ENCODE data around the gene DYTN. TPM values are rescaled to one million over a fixed set of nuclear protein-coding genes. Genes with fewer than 3 reads are reported as not detected.

Gene DYTN
- polyA plus RNA-seq, 1 of the 3 experiments (the other 2 are of a cell fraction): not detected

DNA sequence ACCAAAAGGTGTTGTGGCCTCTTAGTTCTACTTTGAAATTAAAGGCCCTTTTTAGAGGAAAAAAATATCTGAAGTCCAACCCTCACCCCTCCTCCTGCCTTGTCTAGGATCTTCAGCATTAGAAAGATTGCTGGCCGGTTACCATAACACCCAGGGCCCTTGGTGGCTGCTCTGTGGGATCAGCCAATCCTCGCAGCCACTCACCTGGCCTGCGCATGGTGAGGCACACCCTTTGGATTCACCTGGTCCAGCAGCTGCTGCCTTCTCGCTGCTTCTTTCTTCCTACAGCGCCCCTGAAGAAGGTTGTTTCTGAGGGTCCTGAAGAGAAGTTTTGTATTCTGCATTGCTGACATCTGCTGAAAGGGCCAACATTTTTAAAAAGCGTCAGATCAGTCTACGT lies 25.2 kb downstream of the DYTN start:
- ChIA-PET CTCF (interaction anchor here (0.7 kb wide), 1 partner anchor 90 kb away, joined by 3 read pairs; no protein-coding TSS in a partner anchor), POLR2A (no interaction called here)
- no peak overlapping the region for H3K4me3 ChIP-seq (ENCODE audit: low read depth in 2 of 2, low read length in 1 of 2)
- H3K9me3 ChIP-seq: no peaks in the 10 kb centered on the region
- no peaks in the 10 kb centered on the region for H3K9me2 ChIP-seq
- no peaks in the 10 kb centered on the region for H3K27me3 ChIP-seq (ENCODE audit: insufficient read depth)
- H3K4me2 ChIP-seq: no peak overlapping the region
- no peaks in the 10 kb centered on the region for H3K79me2 ChIP-seq (ENCODE audit: insufficient read depth)
- no peak overlapping the region for H3K27ac ChIP-seq (ENCODE audit: low read depth in 2 of 2, low read length in 1 of 2)
- TF ChIP-seq EZH2phosphoT487 (IDR thresholded peaks at IDR 0.05; ENCODE audit: borderline replicate concordance, low read depth) (no peak), RCOR1 (IDR thresholded peaks at IDR 0.05; ENCODE audit: low read length) (no peak), TAF1 (IDR thresholded peaks at IDR 0.05; ENCODE audit: borderline replicate concordance, low read depth, low read length) (no peak), MEF2A (IDR thresholded peaks at IDR 0.05; ENCODE audit: borderline replicate concordance, low read depth) (no peak), ELF1 (IDR thresholded peaks at IDR 0.05) (no peak), FOSL2 (IDR thresholded peaks at IDR 0.05; ENCODE audit: borderline replicate concordance, low read depth) (no peak), NFIC (IDR thresholded peaks at IDR 0.05; ENCODE audit: borderline replicate concordance) (no peak), TCF12 (IDR thresholded peaks at IDR 0.05) (no peak), RAD21 (IDR thresholded peaks at IDR 0.05; ENCODE audit: low read length) (no peak), JUND (IDR thresholded peaks at IDR 0.05) (no peak), SIN3A (IDR thresholded peaks at IDR 0.05; ENCODE audit: borderline replicate concordance, low read depth, low read length) (no peak), YY1 (IDR thresholded peaks at IDR 0.05; ENCODE audit: low read depth) (no peak), GABPA (IDR thresholded peaks at IDR 0.05; ENCODE audit: low read depth) (no peak), CHD2 (IDR thresholded peaks at IDR 0.05; ENCODE audit: low read length, partially characterized antibody) (no peak)
- TF ChIP-seq, protein P1, sequence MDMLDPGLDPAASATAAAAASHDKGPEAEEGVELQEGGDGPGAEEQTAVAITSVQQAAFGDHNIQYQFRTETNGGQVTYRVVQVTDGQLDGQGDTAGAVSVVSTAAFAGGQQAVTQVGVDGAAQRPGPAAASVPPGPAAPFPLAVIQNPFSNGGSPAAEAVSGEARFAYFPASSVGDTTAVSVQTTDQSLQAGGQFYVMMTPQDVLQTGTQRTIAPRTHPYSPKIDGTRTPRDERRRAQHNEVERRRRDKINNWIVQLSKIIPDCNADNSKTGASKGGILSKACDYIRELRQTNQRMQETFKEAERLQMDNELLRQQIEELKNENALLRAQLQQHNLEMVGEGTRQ (IDR thresholded peaks at IDR 0.05; ENCODE audit: borderline replicate concordance, low read depth, low read length): no peak
- TF ChIP-seq, protein P2, sequence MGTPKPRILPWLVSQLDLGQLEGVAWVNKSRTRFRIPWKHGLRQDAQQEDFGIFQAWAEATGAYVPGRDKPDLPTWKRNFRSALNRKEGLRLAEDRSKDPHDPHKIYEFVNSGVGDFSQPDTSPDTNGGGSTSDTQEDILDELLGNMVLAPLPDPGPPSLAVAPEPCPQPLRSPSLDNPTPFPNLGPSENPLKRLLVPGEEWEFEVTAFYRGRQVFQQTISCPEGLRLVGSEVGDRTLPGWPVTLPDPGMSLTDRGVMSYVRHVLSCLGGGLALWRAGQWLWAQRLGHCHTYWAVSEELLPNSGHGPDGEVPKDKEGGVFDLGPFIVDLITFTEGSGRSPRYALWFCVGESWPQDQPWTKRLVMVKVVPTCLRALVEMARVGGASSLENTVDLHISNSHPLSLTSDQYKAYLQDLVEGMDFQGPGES (IDR thresholded peaks at IDR 0.05; ENCODE audit: low read depth, low read length): no peak
- H4K20me1 ChIP-seq (ENCODE audit: insufficient read depth): no peaks in the 10 kb centered on the region
- H3K4me1 ChIP-seq (ENCODE audit: control insufficient read depth in 1 of 2, insufficient read depth in 2 of 2, low read depth in 1 of 2, low read length in 1 of 2): no peaks in the 10 kb centered on the region
- no peaks in the 10 kb centered on the region for H3K36me3 ChIP-seq (replicated peaks in 1 of 2; ENCODE audit: control insufficient read depth in 1 of 2, insufficient read depth in 2 of 2, low read length in 1 of 2)
- H2AFZ ChIP-seq (ENCODE audit: low read depth): no peak overlapping the region
- no peaks in the 10 kb centered on the region for H3F3A ChIP-seq (replicated peaks; ENCODE audit: insufficient read depth)
- 55% methylated on average over 7 of the region's 7 CpGs for WGBS (ENCODE audit: low lambda C conversion rate)
- no peak for DNase-seq
- H3K9ac ChIP-seq: no peak overlapping the region

DNA sequence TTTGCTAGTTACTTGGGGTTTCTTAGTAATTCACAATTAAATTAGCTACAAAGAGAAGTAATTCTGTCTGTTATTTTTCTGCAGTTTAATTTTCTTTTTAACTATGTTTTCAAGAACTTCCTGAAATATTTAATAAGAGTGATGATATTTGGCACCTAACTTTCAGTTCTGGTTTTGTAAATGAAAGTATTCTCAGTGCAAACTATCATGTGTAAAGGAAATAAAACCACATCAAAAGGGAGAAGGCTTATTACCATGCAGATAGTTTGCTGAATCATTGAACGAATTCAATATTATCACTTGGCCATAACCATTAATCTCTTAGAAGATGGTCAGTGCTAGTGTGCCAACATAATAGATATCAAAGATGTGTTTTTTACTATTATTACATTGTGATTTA lies 29.2 kb downstream of the DYTN start:
- 34% methylated on average over 1 of the region's 1 CpG for WGBS (ENCODE audit: low lambda C conversion rate)
- TF ChIP-seq YY1 (IDR thresholded peaks at IDR 0.05; ENCODE audit: low read depth) (no peak), TAF1 (IDR thresholded peaks at IDR 0.05; ENCODE audit: borderline replicate concordance, low read depth, low read length) (no peak), GABPA (IDR thresholded peaks at IDR 0.05; ENCODE audit: low read depth) (no peak), TCF12 (IDR thresholded peaks at IDR 0.05) (no peak), RAD21 (IDR thresholded peaks at IDR 0.05; ENCODE audit: low read length) (no peak), EP300 (IDR thresholded peaks at IDR 0.05; ENCODE audit: borderline replicate concordance in 1 of 2, low read depth in 1 of 2, low read length in 1 of 2) (no peak), MEF2A (IDR thresholded peaks at IDR 0.05; ENCODE audit: borderline replicate concordance, low read depth) (no peak), NFIC (IDR thresholded peaks at IDR 0.05; ENCODE audit: borderline replicate concordance) (no peak)
- TF ChIP-seq, protein P3, sequence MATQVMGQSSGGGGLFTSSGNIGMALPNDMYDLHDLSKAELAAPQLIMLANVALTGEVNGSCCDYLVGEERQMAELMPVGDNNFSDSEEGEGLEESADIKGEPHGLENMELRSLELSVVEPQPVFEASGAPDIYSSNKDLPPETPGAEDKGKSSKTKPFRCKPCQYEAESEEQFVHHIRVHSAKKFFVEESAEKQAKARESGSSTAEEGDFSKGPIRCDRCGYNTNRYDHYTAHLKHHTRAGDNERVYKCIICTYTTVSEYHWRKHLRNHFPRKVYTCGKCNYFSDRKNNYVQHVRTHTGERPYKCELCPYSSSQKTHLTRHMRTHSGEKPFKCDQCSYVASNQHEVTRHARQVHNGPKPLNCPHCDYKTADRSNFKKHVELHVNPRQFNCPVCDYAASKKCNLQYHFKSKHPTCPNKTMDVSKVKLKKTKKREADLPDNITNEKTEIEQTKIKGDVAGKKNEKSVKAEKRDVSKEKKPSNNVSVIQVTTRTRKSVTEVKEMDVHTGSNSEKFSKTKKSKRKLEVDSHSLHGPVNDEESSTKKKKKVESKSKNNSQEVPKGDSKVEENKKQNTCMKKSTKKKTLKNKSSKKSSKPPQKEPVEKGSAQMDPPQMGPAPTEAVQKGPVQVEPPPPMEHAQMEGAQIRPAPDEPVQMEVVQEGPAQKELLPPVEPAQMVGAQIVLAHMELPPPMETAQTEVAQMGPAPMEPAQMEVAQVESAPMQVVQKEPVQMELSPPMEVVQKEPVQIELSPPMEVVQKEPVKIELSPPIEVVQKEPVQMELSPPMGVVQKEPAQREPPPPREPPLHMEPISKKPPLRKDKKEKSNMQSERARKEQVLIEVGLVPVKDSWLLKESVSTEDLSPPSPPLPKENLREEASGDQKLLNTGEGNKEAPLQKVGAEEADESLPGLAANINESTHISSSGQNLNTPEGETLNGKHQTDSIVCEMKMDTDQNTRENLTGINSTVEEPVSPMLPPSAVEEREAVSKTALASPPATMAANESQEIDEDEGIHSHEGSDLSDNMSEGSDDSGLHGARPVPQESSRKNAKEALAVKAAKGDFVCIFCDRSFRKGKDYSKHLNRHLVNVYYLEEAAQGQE (IDR thresholded peaks at IDR 0.05; ENCODE audit: low read depth, low read length): no peak
- TF ChIP-seq, protein P2 (IDR thresholded peaks at IDR 0.05; ENCODE audit: low read depth, low read length): no peak
- TF ChIP-seq, protein P4, sequence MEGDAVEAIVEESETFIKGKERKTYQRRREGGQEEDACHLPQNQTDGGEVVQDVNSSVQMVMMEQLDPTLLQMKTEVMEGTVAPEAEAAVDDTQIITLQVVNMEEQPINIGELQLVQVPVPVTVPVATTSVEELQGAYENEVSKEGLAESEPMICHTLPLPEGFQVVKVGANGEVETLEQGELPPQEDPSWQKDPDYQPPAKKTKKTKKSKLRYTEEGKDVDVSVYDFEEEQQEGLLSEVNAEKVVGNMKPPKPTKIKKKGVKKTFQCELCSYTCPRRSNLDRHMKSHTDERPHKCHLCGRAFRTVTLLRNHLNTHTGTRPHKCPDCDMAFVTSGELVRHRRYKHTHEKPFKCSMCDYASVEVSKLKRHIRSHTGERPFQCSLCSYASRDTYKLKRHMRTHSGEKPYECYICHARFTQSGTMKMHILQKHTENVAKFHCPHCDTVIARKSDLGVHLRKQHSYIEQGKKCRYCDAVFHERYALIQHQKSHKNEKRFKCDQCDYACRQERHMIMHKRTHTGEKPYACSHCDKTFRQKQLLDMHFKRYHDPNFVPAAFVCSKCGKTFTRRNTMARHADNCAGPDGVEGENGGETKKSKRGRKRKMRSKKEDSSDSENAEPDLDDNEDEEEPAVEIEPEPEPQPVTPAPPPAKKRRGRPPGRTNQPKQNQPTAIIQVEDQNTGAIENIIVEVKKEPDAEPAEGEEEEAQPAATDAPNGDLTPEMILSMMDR (IDR thresholded peaks at IDR 0.05): no peak

More for the DNA sequence above, 29.2 kb downstream of the DYTN start:
- Histone ChIP-seq H2AFZ (ENCODE audit: low read depth) (no peak overlapping the region), H3K9me2 (no peaks in the 10 kb centered on the region), H3K4me3 (ENCODE audit: low read depth in 2 of 2, low read length in 1 of 2) (no peak overlapping the region), H3K27ac (ENCODE audit: low read depth in 2 of 2, low read length in 1 of 2) (no peak overlapping the region), H3K36me3 (replicated peaks in 1 of 2; ENCODE audit: control insufficient read depth in 1 of 2, insufficient read depth in 2 of 2, low read length in 1 of 2) (no peaks in the 10 kb centered on the region), H3K4me2 (no peak overlapping the region), H3K79me2 (ENCODE audit: insufficient read depth) (no peaks in the 10 kb centered on the region), H3K27me3 (ENCODE audit: insufficient read depth) (no peaks in the 10 kb centered on the region; the same call in 1 of the 2 replicates), H4K20me1 (ENCODE audit: insufficient read depth) (no peaks in the 10 kb centered on the region), H3K4me1 (ENCODE audit: control insufficient read depth in 1 of 2, insufficient read depth in 2 of 2, low read depth in 1 of 2, low read length in 1 of 2) (no peaks in the 10 kb centered on the region), H3K9ac (no peak overlapping the region), H3F3A (replicated peaks; ENCODE audit: insufficient read depth) (no peaks in the 10 kb centered on the region), H3K9me3 (no peaks in the 10 kb centered on the region)
- CTCF ChIA-PET: interaction anchor here (1.2 to 1.6 kb wide), 3 partner anchors 92 to 784 kb away, joined by 3 to 7 read pairs (median 5); no protein-coding TSS in a partner anchor
- DNase-seq: no peak
- POLR2A ChIA-PET: no interaction called here
